GM10266 (cell line): Measurements from ENCODE around the gene IL17C.

Experiments used
- DNase-seq: peaks from one replicate; pipeline ENCODE4 v3.0.0; 2012; ENCODE audit errors: extremely low spot score
- TF ChIP-seq, protein P1 (sequence below): IDR thresholded peaks from 2 replicates; pipeline ENCODE4 v1.5.1; 2012; ENCODE audit warnings: mild to moderate bottlenecking, low read depth; ENCODE audit not compliant: control insufficient read depth, insufficient read depth; ENCODE audit errors: missing control alignments

The IL17C gene

DNA sequence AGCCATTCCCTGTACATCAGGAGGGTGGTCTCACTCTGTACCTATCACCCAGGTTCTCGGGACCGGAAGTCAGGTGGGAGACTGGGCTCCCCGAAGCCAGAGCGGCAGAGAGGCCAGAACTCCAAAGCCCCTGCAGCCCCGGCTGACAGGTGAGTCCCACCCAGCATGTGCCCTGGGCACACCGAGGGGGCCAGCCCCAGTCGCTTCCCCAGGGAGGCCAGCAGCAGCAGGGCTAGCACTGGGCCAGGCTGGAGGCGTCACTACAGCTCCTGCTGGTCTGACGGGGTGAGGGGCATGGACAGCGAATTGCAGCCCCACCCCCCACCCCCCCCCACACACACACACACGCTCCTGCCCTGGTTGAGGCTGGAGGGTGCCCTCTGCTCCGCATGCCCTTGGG, 7.9 kb upstream of the IL17C start:
- DNase-seq: no peak
- TF ChIP-seq, protein P1, sequence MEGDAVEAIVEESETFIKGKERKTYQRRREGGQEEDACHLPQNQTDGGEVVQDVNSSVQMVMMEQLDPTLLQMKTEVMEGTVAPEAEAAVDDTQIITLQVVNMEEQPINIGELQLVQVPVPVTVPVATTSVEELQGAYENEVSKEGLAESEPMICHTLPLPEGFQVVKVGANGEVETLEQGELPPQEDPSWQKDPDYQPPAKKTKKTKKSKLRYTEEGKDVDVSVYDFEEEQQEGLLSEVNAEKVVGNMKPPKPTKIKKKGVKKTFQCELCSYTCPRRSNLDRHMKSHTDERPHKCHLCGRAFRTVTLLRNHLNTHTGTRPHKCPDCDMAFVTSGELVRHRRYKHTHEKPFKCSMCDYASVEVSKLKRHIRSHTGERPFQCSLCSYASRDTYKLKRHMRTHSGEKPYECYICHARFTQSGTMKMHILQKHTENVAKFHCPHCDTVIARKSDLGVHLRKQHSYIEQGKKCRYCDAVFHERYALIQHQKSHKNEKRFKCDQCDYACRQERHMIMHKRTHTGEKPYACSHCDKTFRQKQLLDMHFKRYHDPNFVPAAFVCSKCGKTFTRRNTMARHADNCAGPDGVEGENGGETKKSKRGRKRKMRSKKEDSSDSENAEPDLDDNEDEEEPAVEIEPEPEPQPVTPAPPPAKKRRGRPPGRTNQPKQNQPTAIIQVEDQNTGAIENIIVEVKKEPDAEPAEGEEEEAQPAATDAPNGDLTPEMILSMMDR: no peak

DNA sequence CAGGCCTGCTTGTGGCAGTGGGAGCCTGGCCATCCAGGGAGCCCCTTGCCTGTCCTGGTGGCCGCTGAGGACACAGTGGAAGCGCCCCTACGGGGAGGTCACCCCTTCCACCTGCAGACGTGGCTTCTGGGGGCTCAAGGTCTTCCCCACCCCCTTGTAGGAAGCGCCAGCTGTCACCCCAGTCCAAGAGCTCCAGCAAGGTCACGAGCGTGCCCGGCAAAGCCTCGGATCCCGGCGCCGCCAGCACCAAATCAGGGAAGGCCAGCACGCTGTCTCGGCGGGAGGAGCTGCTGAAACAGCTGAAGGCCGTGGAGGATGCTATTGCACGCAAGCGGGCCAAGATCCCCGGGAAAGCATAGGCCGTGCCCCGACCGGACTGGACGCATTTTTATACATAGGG, 7.4 kb upstream of the IL17C start:
- DNase-seq: no peak
- TF ChIP-seq, protein P1: no peak

DNA sequence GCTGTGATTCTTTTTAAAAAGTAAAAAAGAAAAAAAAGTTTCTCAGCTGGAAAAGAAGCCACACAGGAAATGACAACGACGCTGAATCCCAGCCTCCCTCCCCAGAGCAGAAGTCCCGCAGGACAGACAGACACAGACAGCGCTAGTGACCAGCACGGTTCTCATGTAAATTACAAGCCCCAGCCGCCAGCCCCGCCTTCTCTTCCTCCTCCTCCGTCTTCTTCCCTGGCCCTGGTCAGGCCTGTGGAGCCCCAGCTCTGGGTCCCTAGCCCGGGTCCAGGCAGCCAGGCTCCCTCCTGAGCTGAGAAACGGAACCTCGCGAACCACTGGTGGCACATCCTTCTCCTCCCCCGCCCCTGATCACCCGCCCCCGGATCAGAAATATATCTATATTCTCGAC, 7.0 kb upstream of the IL17C start:
- no peak for DNase-seq
- TF ChIP-seq, protein P1: no peak

DNA sequence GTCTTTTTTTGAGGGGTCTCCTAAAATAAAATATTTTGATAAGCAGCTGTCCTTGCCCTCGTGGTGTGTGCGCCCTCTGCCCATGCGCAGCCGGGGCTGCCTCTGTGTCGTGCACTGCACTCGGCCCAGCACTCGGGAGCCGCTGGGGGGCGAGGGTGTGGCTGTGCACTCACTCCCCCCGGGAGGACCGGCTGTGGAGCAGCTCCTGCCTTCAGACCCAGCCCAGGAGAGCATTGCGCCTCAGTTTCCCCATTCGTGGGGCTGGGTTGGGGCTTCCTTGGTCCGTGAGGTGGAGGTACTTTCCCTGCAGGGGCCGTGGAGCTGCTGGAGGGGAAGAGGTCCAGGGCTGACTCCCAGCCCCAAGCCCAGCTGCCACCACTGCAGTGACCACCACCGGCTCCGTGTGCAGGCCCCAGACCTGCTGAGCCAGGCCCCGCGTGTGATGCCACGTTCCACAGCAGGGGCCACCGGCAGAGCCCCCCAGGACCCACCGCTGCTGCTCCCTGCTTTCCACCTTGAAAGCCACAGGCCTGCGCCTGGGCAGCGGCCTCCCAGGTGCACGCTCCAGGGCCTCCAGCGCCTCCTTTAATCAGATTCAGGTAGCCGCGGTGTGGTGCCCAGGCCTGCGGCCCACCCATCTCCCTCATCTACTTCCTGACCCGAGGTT, 6.3 kb upstream of the IL17C start:
- TF ChIP-seq, protein P1: no peak

DNA sequence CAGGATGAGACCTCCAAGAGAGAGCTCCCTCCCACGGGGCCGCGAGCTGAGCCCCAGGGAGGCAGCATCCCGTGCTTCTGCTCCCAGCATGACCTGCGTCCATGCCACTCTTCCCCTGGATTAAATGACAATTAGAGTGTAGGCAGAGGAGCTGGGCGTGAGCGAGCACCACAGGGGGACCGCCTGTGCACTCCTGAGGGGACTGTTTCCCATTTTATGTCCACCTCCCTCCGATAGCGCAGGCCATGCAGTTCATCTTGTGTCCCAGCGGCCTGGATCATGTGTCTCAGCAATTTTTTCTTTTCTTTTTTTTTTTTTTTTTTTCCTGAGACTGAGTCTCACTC, 5.8 kb upstream of the IL17C start:
- DNase-seq: no peak
- TF ChIP-seq, protein P1: no peak

More for the DNA sequence above, 6.3 kb upstream of the IL17C start:
- no peak for DNase-seq

DNA sequence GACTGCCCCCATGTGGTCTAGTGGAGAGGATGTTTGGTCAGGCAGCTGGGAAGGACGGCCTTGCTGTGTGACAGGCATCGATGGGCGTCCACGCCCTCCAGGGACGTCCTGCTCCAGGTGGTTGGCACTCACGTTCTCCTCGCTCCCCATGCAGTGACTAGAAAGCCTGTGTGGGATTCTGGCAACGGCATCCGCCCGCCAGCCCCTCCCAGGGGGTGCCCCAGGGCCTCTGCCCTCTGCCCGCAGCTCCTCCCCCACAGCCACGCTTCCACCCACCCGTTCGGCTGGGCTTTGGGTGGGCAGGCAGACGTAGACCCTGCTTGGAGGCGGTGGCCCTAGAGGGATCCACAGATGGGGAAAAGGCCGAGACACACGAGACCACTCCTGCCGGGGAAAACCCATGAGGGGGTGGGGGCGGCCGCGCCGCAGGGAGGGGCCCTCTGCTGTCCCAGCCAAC, 4.7 kb upstream of the IL17C start:
- DNase-seq: peak; percentile 88
- TF ChIP-seq, protein P1: peak; percentile 69

DNA sequence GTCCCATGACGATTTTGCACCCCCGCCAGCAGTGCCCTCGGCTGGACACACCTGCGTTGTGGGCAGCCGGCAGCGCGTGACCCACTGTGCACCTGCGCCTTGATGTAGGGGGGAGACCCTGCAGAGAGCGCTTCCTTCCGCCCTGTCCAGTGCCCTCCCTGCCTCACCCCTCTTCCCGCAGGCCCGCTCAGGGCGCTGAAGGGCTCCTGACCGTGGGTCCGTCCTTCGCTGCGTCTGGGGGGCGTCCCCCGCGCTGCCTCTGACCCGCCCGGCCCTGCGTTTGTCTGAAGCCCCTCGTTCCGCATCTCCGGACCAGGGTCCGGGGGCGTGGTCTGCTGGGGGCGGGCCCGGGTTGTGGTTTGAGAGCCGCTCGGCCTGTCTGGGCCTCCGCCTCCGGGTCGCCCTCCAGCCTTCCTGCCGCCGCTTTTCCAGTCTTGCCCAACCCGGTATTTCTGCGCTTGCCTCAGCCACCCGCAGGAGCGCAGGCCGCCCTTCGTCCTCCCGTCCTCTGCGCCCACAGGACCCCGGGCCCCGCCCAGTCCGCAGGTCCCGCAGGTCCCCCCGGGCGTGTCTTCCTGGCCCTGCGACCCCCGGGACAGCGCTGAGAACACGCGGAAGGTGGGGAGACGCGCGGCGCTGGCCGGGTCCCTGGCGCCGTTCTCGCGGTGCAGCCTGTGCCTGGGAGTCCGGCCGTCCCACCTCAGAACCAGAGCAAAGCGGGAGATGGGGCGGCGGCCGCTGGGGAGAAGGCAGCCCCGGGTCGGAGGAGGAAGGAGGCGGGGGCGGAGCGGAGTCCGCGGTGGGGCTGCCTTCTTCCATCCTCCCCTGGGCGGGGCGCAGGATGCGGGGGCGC, 4.0 kb upstream of the IL17C start:
- TF ChIP-seq, protein P1: no peak
- DNase-seq: peak; percentile 88
